ENCODE measurements around the gene PORCN. TPM values are rescaled to one million over a fixed set of nuclear protein-coding genes. Genes with fewer than 3 reads are reported as not detected.

Gene PORCN
- total and polyA plus RNA-seq, 2 of the 4 experiments (the other 2 are of a cell fraction), result 4.1 to 10.1 TPM

DNA sequence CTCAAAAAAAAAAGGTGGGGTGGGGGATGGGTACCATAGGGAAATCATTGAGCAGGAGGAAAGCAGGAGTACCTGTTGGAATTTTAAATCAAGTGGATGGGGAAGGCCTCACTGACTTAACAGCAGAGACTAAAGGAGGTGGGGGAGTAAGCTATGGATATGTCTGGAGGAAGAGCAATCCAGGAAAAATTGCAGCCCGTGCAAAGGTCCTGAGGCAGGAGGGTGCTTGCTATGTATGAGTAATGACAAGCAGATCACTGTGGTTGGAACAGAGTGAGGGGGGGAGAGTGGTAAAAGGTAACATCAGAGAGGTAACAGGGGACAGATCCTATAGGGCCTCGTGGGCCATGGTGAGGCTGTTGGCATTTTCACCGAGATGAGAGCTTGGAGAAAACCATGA is 28.6 kb upstream of the PORCN start:
- Histone ChIP-seq H3K9me3 (ENCODE audit: control insufficient read depth, insufficient read depth, low read length) (no peaks in the 10 kb centered on the region), H3K79me1 (ENCODE audit: low read depth in 1 of 2, low read length in 2 of 2) (peaks cover 0 to 23% of the 10 kb centered on the region in 2 experiments; a peak in 2 of 4 replicates), H3K27ac (ENCODE audit: insufficient read depth, low read length) (no peak overlapping the region), H2BK15ac (ENCODE audit: low read depth, low read length) (no peak overlapping the region), H3K18ac (ENCODE audit: low read depth, low read length) (no peak overlapping the region), H2AK5ac (ENCODE audit: low read depth, low read length) (no peak overlapping the region), H4K20me1 (ENCODE audit: insufficient read depth, low read length) (no peaks in the 10 kb centered on the region; the same call in 1 of the 2 replicates), H4K91ac (ENCODE audit: insufficient read depth, low read depth, low read length) (no peak overlapping the region), H3K27me3 (ENCODE audit: control insufficient read depth, insufficient read depth, low read length) (no peaks in the 10 kb centered on the region), H4K8ac (ENCODE audit: low read depth in 2 of 2, low read length in 2 of 2) (no peak overlapping the region), H4K5ac (ENCODE audit: low read depth, low read length) (no peak overlapping the region), H3K4me2 (ENCODE audit: low read depth, low read length) (no peak overlapping the region), H3K14ac (replicated peaks; ENCODE audit: low read depth, low read length) (no peak overlapping the region), H3K56ac (ENCODE audit: extremely low read depth, insufficient read depth, low read length) (no peak overlapping the region), H3K23ac (ENCODE audit: low read depth, low read length) (no peak overlapping the region), H3K4ac (ENCODE audit: low read depth, low read length) (no peak overlapping the region), H3K4me1 (ENCODE audit: control insufficient read depth, insufficient read depth, low read length) (no peaks in the 10 kb centered on the region), H3K36me3 (ENCODE audit: control insufficient read depth, insufficient read depth, low read length) (peaks cover 13% of the 10 kb centered on the region; the same call in 1 of the 2 replicates), H2AFZ (replicated peaks; ENCODE audit: low read length, poor library complexity) (no peak overlapping the region), H2BK20ac (ENCODE audit: low read depth, low read length) (no peak overlapping the region), H3K9me1 (ENCODE audit: insufficient read depth, low read length) (peaks cover 7% of the 10 kb centered on the region), H2BK5ac (ENCODE audit: low read depth, low read length, poor library complexity, severe bottlenecking) (no peak overlapping the region), H3K9ac (ENCODE audit: low read depth, low read length) (no peak overlapping the region), H2BK120ac (ENCODE audit: low read depth, low read length) (no peak overlapping the region), H3K4me3 (ENCODE audit: insufficient read depth, low read depth, low read length) (no peak overlapping the region), H2AK9ac (replicated peaks; ENCODE audit: low read depth, low read length, poor library complexity) (no peak overlapping the region)
- dilution Hi-C loops (cut with HindIII; ENCODE audit: low sequenced_read_pairs, unreplicated experiment), result no loop called here
- intact Hi-C loops (cut with micrococcal nuclease), result no loop called here
- in situ Hi-C loops (cut with MboI; ENCODE audit: low sequenced_read_pairs), result no loop called here
- no TSS peak for BruUV-seq (replicated peaks)
- DNase-seq, result no peak
- 80% methylated on average over 2 of the region's 3 CpGs; no CpG with 5 or more reads in 1 of the 2 experiments for WGBS, 2 experiments (ENCODE audit: extremely low coverage in 2 of 2, insufficient read length in 1 of 2)
- TF ChIP-seq RCOR1 (IDR thresholded peaks at IDR 0.05; ENCODE audit: insufficient replicate concordance, low read length) (no peak), POLR2A (IDR thresholded peaks at IDR 0.05; ENCODE audit: low read depth, low read length) (no peak), MAFK (IDR thresholded peaks at IDR 0.05; ENCODE audit: low read depth, low read length) (no peak), CHD1 (IDR thresholded peaks at IDR 0.05; ENCODE audit: low read depth, low read length) (no peak), NFE2L2 (IDR thresholded peaks at IDR 0.05; ENCODE audit: low read depth, low read length) (no peak), BHLHE40 (IDR thresholded peaks at IDR 0.05; ENCODE audit: low read depth, low read length) (no peak), RAD21 (IDR thresholded peaks at IDR 0.05; ENCODE audit: low read length) (no peak), MAZ (IDR thresholded peaks at IDR 0.05; ENCODE audit: borderline replicate concordance, low read depth, low read length) (no peak), SMC3 (IDR thresholded peaks at IDR 0.05; ENCODE audit: low read depth, low read length) (no peak)
- POLR2A ChIA-PET (ENCODE audit: unreplicated experiment), result no interaction called here
- CTCF ChIA-PET, result no interaction called here
- ATAC-seq (ENCODE audit: low read depth), result no peak
